Measurements from ENCODE around the gene SUGCT.
"Not testable (repeated sequence)": the region's sequence is repeated elsewhere in the genome, so short reads cannot be mapped to it uniquely, and the experiment has no call there.

The SUGCT gene

GRCh38 chr7:40134428-40135316 lies at the start of gene SUGCT, which contains the start of gene MPLKIP:
TSS of gene SUGCT (plus strand) at chr7:40135005.
TSS of gene MPLKIP (minus strand) at chr7:40134622. CDS start at chr7:40134567, 55 bp downstream.
- DNase-seq, result peak; percentile 64

GRCh38 chr7:40092182-40092581 lies 42.6 kb upstream of the SUGCT start:
- DNase-seq, result no peak

- DNase-seq, result no peak
Observed at GRCh38 chr7:40093631-40094350, 41.0 kb upstream of the SUGCT start.

DNA sequence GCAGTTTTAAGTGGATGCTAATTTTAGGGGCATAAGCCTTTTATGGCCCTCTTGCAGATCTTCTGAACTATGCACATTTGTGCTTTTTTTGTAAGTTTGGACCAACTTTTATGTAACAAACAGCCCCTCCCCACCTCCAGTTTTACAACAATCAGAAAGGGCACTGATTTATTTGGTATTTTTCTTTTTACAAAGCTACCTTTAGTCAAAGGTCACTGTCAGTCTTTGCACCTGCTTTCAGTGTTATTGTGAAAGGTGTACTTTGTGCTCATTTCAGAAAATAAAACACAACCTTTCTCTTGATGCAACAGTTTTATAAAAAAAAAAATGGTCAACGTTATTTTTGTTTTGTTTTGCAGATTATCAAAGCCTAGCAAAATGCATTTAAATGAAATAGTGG lies 39.6 kb upstream of the SUGCT start:
- DNase-seq, result no peak

DNA sequence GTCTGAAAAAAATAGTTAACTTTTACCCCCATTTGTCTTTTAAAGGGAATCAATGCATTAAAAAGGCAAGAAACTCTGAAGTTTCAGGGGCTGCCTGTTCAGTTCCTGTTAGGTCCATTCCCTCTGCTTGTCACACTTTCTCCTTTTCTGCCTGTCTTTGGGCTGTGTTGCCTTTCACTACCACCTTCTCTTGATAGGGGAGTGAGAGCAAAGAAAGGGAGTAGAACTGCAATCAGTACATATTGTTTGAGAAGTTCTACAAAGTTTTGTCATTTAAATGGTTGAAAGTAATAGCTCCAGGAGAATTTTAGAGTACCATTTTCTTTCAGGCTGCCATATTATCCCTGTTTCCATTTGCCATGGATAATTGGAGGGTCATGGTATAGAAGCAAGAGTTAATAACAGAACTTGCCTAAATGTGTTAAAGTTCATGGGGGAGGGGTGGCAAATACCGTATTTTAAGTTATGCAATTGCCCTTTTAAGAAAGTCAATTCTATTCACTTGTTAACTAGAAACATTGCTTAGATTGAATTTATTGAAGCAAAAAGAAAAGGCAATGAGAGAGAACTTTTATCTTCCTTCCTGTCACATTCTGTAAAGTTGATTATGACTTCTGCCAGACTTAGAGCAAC lies 39.0 kb upstream of the SUGCT start:
- no peak for DNase-seq

- no peak for DNase-seq
Observed at GRCh38 chr7:40097728-40098127, 37.1 kb upstream of the SUGCT start.

DNA sequence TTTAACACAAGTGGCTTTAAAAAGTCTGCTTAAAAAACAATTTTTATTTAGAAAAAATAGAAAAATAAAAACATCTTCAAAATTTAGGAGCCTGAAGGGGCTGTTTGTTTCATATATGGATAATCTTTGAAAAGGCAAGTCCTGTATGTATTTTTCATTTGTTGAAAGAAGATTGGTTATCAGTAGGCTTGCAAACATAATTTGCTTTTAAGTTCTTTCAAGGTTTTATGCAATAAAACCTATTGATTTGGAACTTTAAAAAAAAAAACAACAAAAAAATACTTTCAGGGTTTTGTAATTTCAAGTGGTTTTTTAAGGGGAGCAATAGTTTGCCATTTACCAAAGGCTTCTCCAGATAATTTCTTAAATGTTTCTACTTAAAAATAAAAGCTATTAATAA lies 36.0 kb upstream of the SUGCT start:
- no peak for DNase-seq

DNA sequence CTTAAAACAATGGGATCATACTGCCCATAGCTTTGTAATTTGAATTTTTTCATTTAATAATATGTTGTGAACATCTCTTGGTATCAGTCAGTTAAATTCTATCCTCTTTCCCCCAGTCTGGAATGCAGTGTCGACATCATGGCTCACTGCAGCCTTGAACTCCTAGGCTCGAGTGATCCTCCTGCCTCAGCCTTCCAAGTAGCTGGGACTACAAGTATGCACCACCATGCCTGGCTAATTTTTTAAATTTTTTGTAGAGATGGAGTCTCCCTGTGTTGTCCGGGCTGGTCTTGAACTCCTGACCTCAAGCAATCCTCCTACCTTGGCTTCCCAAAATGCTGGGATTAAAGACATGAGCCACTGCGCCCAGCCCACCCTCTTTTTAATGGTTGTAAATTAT lies 35.0 kb upstream of the SUGCT start:
- DNase-seq, result no peak

- DNase-seq, result no peak
Observed at GRCh38 chr7:40101201-40101600, 33.6 kb upstream of the SUGCT start.

DNA sequence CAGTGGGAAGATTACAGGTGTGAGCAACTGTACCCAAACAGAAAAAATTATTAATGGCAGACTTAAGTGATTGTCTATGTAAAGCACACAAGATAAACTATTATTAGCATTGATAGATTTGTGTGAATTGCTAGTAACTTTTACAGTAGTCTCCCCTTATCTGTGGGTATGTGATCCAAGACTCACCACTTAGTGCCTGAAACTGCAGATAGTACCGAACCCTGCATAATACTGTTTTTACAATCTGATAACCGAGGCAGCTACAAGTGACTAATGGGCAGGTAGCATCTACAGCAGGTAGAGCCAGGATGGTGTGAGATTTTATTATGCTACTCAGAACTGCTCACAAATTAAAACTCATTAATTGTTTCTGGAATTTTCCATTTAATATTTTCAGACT lies 31.9 kb upstream of the SUGCT start:
- DNase-seq, result no peak

DNA sequence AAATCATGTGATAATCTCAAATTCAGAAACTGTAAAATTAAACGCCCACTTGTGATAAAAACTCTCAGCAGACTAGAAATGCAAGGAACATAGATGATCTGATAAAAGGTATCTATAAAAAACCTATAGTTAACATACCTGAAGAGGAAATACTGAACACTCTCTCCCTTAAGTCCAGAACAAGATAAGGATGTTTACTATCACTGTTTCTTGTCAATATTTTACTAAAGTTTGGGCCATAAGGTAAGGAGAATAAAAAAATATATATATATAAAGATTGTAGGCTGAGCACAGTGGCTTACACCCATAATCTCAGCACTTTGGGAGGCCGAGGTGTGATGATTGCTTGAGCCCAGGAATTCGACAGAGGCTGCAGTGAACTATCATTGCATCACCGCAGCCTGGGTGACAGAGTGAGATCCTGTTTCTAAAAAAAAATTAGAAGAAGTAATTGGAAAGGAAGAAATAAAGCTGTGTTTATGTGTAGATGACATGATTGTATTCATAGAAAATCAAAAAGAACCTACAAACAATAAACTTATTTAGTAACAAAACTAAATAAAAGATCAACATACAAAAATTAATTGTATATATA lies 28.8 kb upstream of the SUGCT start:
- no peak for DNase-seq

DNA sequence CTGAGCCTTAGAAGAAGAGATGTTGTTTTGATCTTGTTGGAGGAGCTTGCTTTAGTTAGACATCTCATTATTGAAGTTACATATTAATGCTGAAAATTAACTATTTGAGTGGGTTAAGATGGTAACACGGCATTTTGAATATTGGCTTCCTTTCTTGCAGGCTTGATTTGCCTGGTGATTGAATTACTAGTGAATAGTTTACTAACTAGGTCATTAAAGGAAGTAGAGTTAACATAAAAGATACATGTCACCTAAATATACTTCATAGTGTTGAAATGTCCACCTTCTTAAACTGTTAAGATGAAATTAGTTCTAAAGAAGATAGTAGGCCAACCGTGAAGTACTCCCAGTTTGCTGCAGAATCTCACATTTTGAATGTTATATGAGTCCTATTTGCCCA lies 18.9 kb upstream of the SUGCT start:
- DNase-seq, result no peak

GRCh38 chr7:40117199-40117598 lies 17.6 kb upstream of the SUGCT start:
- DNase-seq, result not testable (repeated sequence)

DNA sequence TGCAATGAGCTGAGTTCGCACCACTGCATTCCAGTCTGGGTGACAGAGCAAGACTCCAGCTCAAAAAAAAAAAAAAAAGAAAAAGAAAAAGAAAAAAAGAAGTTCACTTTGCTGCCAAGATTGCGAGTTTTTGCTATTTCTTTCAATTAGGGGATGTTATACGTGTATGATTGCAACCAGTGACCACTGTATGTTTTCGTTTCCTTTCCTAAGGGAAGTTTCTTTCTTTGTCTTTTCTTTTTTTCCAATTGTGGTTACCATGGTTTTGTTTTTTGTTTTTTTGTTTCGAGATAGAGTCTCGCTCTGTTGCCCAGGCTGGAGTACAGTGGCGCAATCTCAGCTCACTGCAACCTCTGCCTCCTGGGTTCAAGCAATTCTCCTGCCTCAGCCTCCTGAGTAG lies 16.6 kb upstream of the SUGCT start:
- DNase-seq, result not testable (repeated sequence)

DNA sequence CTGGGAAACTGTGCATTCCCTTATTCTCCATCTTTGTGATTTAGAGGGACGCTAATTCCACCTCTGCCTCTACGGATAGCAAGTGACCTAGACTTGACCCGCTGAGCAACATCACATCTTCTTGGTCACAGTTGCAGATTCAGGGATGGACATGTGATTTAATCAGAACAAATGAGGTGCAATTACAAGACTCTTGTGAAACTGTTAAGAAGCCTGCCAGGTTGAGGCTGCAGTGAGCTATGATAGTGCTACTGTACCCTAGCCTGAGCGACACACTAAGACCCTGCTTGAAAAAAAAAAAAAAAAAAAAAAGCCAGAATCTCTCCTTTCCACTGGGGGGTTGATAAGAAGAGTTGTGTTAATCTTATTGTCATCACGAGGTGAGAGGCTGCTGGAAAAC lies 14.8 kb upstream of the SUGCT start:
- no peak for DNase-seq

GRCh38 chr7:40122100-40122939 lies 12.5 kb upstream of the SUGCT start:
- not testable (repeated sequence) for DNase-seq

- no peak for DNase-seq
Observed at GRCh38 chr7:40122940-40123254, 11.9 kb upstream of the SUGCT start.

DNA sequence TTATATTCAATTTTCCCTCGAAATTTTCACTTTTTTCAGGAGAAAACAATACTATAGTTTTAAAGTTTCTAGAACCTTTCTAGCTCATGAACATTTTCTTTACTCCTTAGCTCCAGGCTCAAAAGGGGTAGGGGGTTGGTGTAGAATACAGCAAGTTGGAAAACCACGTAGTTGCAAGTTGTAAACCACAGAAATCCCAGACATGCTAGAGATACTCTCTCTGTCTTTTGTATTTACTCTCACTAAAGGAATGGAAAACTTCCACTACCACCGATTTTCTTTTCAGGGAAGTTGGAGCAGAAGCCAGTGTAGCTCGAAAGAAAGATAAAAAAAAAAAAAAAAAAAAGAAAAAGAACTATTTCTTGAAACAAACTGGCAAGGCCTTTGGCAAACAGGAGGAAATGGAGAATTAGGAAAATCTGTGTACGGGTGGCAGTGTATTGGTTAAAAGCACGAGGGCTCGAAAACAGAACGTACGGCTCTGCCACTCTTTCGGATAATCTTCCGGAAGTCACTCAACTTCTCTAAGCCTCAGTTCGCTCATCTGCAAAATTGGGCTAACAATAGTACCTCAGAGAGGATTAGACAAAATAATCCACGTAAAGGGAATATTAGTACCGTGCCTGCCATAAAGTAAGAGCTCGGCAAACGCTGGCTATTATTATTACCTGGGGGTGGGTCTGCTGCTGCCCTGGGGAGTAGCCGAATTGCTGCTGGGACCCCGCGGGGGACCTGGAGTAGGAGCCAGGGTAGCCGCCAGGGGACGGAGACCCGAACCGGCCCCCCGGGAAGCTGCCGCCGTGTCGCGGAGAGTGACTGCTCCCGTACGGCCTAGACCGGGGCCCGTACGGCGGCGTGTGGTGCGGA lies 1.0 kb upstream of the SUGCT start:
- no peak for DNase-seq

DNA sequence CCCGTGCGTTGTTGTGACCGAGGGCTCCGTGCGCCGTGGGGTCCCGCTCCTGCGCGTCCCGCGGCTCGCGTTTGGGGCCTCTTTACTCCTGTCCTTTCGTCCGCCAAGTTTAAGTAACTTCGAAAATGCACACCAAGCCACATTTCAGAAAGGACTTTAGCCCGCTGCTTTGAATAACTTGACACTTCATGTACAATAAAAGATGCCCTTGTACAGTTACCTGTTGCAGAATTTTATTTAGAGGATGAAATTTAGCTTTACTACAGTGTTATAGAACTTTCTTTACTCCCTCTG lies 459 bp downstream of the SUGCT start:
- no peak for DNase-seq

DNA sequence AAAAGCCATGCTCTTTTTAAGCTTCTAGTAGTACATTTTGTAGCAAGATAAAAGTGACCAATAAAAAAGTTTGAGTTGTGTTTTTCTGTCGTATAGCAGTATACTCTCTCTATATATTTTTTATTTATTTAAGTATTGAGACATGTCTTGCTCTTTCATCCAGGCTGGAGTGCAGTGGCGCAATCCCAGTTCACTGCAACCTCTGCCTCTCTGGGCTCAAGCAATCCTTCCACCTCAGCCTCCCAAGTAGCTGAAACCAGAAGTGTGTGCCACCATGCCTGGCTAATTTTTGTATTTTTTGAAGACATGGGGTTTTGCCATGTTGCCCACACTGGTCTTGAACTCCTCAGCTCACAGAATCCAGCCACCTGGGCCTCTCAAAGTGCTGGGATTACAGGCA lies 2.8 kb downstream of the SUGCT start:
- DNase-seq, result no peak

DNA sequence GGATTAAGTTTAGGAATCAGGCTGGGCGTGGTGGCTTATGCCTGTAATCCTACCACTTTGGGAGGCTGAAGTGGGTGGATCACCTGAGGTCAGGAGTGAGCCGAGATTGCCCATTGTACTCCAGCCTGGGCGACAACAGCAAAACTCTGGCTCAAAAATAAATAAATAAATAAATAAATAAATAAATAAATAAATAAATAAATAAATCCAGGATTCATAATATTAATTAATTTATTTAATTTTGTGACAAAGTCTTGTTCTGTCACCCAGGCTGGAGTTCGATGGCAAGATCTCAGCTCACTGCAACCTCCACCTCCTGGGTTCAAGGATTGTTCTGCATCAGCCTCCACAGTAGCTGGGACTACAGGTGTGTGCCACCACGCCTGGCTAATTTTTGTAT lies 4.2 kb downstream of the SUGCT start:
- no peak for DNase-seq

DNA sequence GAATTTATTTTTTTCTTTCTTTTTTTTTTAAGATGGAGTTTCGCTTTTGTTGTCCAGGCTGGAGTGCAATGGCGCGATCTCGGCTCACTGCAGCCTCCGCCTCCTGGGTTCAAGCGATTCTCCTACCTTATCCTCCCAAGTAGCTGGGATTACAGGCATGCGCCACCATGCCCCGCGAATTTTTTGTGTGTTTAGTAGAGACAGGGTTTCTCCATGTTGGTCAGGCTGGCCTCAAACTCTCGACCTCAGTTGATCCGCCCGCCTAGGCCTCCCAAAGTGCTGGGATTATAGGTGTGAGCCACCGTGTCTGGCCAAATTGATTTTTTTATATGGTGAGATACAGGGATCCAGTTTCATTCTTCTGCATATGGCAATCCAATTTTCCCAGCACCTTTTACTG lies 5.1 kb downstream of the SUGCT start:
- not testable (repeated sequence) for DNase-seq

All from DMS79 (cell line).